ENCODE measurements around the gene ATXN10. TPM values are rescaled to one million over a fixed set of nuclear protein-coding genes. Genes with fewer than 3 reads are reported as not detected.

The ATXN10 gene
- total RNA-seq, 4 donors from 2014 or later, result 110 to 145 (median 134) TPM

GRCh38 chr22:45842291-45842991, 170.8 kb downstream of the ATXN10 start:
- WGBS, 2 donors, result 60 to 68% methylated on average over 12 of the region's 12 CpGs

DNA sequence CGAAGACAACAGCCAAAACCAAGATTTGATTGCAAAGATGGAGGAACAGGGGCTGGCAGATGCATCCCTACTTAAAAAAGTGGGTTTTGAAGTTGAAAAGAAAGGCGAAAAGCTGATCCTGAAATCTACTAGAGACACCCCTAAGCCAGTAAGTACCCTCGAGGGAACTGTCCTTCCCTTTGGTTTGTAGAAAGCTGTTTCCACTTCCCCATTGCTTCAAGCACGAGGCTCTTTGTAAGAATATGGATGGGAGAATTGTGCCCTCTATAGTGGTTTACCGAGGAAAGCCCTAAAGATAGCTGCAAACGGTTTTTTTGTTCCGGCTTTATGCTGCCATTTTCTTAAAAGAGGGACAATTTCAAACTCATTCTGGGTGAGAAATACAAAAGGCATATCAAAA, 171.4 kb downstream of the ATXN10 start:
- no peak overlapping the region for H3K27ac ChIP-seq
- no peaks in the 10 kb centered on the region for H3K4me1 ChIP-seq
- intact Hi-C loops (cut with DNase I), result no loop called here
- no peak for DNase-seq
- peaks cover 0 to 4% of the 10 kb centered on the region in 2 donors for H3K36me3 ChIP-seq
- no peak for TF ChIP-seq POLR2A (IDR thresholded peaks at IDR 0.05)
- TF ChIP-seq, protein P1, sequence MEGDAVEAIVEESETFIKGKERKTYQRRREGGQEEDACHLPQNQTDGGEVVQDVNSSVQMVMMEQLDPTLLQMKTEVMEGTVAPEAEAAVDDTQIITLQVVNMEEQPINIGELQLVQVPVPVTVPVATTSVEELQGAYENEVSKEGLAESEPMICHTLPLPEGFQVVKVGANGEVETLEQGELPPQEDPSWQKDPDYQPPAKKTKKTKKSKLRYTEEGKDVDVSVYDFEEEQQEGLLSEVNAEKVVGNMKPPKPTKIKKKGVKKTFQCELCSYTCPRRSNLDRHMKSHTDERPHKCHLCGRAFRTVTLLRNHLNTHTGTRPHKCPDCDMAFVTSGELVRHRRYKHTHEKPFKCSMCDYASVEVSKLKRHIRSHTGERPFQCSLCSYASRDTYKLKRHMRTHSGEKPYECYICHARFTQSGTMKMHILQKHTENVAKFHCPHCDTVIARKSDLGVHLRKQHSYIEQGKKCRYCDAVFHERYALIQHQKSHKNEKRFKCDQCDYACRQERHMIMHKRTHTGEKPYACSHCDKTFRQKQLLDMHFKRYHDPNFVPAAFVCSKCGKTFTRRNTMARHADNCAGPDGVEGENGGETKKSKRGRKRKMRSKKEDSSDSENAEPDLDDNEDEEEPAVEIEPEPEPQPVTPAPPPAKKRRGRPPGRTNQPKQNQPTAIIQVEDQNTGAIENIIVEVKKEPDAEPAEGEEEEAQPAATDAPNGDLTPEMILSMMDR (IDR thresholded peaks at IDR 0.05), result no peak
- H3K4me3 ChIP-seq (replicated peaks in 1 of 3), result no peak overlapping the region
- no peaks in the 10 kb centered on the region for H3K9me3 ChIP-seq
- 84 to 86% methylated on average over 7 of the region's 7 CpGs for WGBS, 2 donors
- no peaks in the 10 kb centered on the region for H3K27me3 ChIP-seq

More at GRCh38 chr22:45842291-45842991, 170.8 kb downstream of the ATXN10 start:
- H3K27ac ChIP-seq, result no peak overlapping the region
- no peaks in the 10 kb centered on the region for H3K9me3 ChIP-seq
- peak; percentile 62 to 70 for DNase-seq
- no peaks in the 10 kb centered on the region for H3K27me3 ChIP-seq
- no peak overlapping the region for H3K4me3 ChIP-seq (replicated peaks in 1 of 3)
- no peaks in the 10 kb centered on the region for H3K4me1 ChIP-seq
- H3K36me3 ChIP-seq, result peaks cover 0 to 4% of the 10 kb centered on the region in 2 donors
- TF ChIP-seq, protein P1 (IDR thresholded peaks at IDR 0.05), result no peak
- no peak for TF ChIP-seq POLR2A (IDR thresholded peaks at IDR 0.05)
- intact Hi-C loops (cut with DNase I), result no loop called here

DNA sequence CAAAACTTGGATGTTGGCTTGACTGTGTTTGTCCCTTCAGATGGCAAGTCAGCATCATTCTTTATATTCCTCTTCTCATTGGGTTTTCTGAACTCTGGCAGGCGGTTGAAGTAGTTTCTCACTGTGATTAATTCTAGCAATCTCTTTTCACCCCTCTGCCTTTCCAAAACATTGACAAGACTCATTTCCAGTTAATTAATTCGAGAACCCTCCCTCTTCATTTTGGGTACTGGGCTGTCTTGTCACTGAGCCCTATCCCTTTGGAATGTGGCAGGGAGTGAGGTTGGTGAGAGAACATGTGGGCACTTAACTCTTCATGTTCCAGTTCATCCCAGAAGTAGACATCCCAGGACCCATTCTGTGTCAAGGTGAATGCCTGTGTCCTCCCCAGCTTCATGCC, 172.4 kb downstream of the ATXN10 start:
- no peak for DNase-seq
- Histone ChIP-seq H3K4me3 (replicated peaks in 1 of 3) (no peak overlapping the region), H3K4me1 (peaks cover 0 to 7% of the 10 kb centered on the region in 2 donors), H3K36me3 (peaks cover 0 to 4% of the 10 kb centered on the region in 2 donors), H3K27ac (no peak overlapping the region), H3K9me3 (no peaks in the 10 kb centered on the region), H3K27me3 (no peaks in the 10 kb centered on the region)
- 81 to 90% methylated on average over 2 of the region's 2 CpGs for WGBS, 2 donors
- TF ChIP-seq, protein P1 (IDR thresholded peaks at IDR 0.05), result no peak
- no peak for TF ChIP-seq POLR2A (IDR thresholded peaks at IDR 0.05)
- intact Hi-C loops (cut with DNase I), result no loop called here

DNA sequence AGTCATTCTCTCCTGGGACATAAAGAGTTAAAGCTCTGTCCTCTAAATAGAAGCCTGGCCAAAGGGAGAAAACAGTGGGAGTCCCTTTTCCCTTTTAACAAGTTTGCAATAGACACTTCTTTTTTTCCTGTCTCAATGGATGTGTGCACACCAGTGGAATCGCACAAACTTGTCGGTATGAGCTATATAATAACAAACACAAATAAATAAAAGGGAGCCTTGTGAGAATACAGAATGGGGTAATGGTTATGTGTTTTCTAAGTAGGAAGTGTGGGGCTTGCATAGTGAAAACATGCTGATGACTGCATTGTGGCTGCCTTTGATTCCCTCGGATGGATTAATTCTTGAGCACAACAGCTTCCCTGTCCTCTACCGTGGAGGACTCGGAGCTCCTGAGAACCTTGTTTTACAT, 173.4 kb downstream of the ATXN10 start:
- WGBS, 2 donors, result 72 to 74% methylated on average over 5 of the region's 5 CpGs
- peaks cover 0 to 8% of the 10 kb centered on the region in 2 donors for H3K4me1 ChIP-seq
- H3K36me3 ChIP-seq, result peaks cover 0 to 4% of the 10 kb centered on the region in 2 donors

GRCh38 chr22:45846952-45847351, 175.3 kb downstream of the ATXN10 start:
- Histone ChIP-seq H3K27ac (no peak overlapping the region), H3K9me3 (no peaks in the 10 kb centered on the region), H3K36me3 (peaks cover 0 to 4% of the 10 kb centered on the region in 2 donors), H3K4me3 (replicated peaks in 1 of 3) (no peak overlapping the region), H3K27me3 (no peaks in the 10 kb centered on the region), H3K4me1 (peaks cover 0 to 8% of the 10 kb centered on the region in 2 donors)
- intact Hi-C loops (cut with DNase I), result no loop called here
- DNase-seq, result no peak
- no peak for TF ChIP-seq POLR2A (IDR thresholded peaks at IDR 0.05)
- TF ChIP-seq, protein P1 (IDR thresholded peaks at IDR 0.05), result no peak
- whole genome bisulfite sequencing, 2 donors, result 91 to 92% methylated on average over 3 of the region's 3 CpGs

More for the DNA sequence above, 173.4 kb downstream of the ATXN10 start:
- Histone ChIP-seq H3K4me3 (replicated peaks in 1 of 3) (no peak overlapping the region), H3K27me3 (no peaks in the 10 kb centered on the region), H3K9me3 (no peaks in the 10 kb centered on the region), H3K27ac (no peak overlapping the region)
- TF ChIP-seq, protein P1 (IDR thresholded peaks at IDR 0.05), result no peak
- no peak for TF ChIP-seq POLR2A (IDR thresholded peaks at IDR 0.05)
- no peak for DNase-seq
- intact Hi-C loops (cut with DNase I), result no loop called here
